ENCODE results near the gene FBXO9.

- no peak for TF ChIP-seq TAF1 (IDR thresholded peaks at IDR 0.05; ENCODE audit: borderline replicate concordance, insufficient read depth, low read length)
- TF ChIP-seq POLR2AphosphoS5 (IDR thresholded peaks at IDR 0.05; ENCODE audit: low read depth, low read length), result no peak
- TF ChIP-seq REST (IDR thresholded peaks at IDR 0.05; ENCODE audit: insufficient read depth in 1 of 2, low read depth in 2 of 2, low read length in 2 of 2), result no peak
These were observed 77.6 kb downstream of the FBXO9 start for GRCh38 chr6:53142810-53143209.

Data from PFSK-1 (cell line).